ENCODE measurements around the gene CNIH3. TPM values are rescaled to one million over a fixed set of nuclear protein-coding genes. Genes with fewer than 3 reads are reported as not detected.
A peak's percentile ranks its signal among the peaks of the same experiment; 100 is the strongest.

Gene CNIH3
- total and polyA plus RNA-seq, 2 of the 4 experiments (the other 2 are of a cell fraction) = 2.0 to 2.9 TPM

DNA sequence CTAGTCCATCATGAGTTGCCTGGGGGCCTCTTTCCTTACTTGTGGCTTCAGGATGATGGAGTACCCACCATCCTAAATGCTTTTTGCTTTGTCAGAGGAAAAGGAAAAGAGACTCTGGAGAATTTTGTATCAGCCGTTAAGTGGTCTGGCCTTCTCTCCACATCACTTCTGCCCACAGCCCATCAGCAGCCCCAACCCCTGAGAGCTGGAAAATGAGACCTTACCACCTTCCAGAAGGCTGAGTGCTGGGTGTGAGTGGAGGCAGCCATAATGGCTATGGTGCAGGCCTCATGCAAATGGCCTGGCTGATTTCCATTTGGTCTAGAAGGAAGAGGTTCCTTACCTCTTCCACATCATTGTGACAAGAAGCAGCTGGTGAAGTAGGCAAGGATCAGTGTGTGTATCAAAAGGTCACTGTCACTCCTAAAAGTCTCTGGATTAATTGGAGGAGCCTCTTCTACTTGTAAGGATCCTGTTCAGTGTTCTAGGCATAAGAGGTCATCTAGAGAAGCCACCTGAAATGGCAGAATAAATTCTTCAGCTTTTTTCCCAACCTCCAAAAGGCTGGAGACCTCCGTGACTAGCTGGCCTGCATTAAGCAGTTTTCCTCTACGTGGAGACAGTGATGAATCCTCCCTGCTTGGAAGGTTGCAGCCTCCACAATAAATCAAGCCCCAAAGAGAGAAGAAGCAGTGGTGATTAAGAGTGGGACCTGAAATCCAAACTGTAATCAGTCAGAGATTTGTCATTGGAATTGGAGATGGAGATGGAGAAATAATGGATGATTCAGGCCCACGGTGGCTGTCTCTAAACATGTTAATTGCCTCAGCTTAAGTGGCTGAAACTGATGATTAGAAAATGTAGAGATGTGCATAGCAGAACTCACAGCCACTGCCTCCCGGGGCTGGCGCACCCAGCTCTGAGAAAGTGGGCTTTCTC lies 111.5 kb downstream of the CNIH3 start:
- no peak overlapping the region for H3K4me3 ChIP-seq (ENCODE audit: insufficient read depth, low read depth, low read length)
- no peak for TF ChIP-seq NFE2L2 (IDR thresholded peaks at IDR 0.05; ENCODE audit: low read depth, low read length)
- TF ChIP-seq BHLHE40 (IDR thresholded peaks at IDR 0.05; ENCODE audit: low read depth, low read length) = no peak
- TF ChIP-seq, protein P1, sequence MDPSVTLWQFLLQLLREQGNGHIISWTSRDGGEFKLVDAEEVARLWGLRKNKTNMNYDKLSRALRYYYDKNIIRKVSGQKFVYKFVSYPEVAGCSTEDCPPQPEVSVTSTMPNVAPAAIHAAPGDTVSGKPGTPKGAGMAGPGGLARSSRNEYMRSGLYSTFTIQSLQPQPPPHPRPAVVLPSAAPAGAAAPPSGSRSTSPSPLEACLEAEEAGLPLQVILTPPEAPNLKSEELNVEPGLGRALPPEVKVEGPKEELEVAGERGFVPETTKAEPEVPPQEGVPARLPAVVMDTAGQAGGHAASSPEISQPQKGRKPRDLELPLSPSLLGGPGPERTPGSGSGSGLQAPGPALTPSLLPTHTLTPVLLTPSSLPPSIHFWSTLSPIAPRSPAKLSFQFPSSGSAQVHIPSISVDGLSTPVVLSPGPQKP (IDR thresholded peaks at IDR 0.05; ENCODE audit: borderline replicate concordance, low read depth, low read length) = no peak
- TF ChIP-seq CEBPB (IDR thresholded peaks at IDR 0.05; ENCODE audit: low read depth, low read length) = no peak
- no peak for TF ChIP-seq FOS (IDR thresholded peaks at IDR 0.05; ENCODE audit: low read depth, low read length)
- TF ChIP-seq MXI1 (IDR thresholded peaks at IDR 0.05; ENCODE audit: borderline replicate concordance, low read depth, low read length) = no peak
- no peak for TF ChIP-seq CHD1 (IDR thresholded peaks at IDR 0.05; ENCODE audit: low read depth, low read length)
- no peak for TF ChIP-seq RFX5 (IDR thresholded peaks at IDR 0.05; ENCODE audit: low read depth, low read length)
- TF ChIP-seq MAFK (IDR thresholded peaks at IDR 0.05; ENCODE audit: low read depth, low read length) = no peak
- TF ChIP-seq SMC3 (IDR thresholded peaks at IDR 0.05; ENCODE audit: low read depth, low read length) = no peak
- TF ChIP-seq POLR2A (IDR thresholded peaks at IDR 0.05; ENCODE audit: low read depth, low read length) = no peak
- TF ChIP-seq RCOR1 (IDR thresholded peaks at IDR 0.05; ENCODE audit: insufficient replicate concordance, low read length) = no peak
- TF ChIP-seq, protein P2, sequence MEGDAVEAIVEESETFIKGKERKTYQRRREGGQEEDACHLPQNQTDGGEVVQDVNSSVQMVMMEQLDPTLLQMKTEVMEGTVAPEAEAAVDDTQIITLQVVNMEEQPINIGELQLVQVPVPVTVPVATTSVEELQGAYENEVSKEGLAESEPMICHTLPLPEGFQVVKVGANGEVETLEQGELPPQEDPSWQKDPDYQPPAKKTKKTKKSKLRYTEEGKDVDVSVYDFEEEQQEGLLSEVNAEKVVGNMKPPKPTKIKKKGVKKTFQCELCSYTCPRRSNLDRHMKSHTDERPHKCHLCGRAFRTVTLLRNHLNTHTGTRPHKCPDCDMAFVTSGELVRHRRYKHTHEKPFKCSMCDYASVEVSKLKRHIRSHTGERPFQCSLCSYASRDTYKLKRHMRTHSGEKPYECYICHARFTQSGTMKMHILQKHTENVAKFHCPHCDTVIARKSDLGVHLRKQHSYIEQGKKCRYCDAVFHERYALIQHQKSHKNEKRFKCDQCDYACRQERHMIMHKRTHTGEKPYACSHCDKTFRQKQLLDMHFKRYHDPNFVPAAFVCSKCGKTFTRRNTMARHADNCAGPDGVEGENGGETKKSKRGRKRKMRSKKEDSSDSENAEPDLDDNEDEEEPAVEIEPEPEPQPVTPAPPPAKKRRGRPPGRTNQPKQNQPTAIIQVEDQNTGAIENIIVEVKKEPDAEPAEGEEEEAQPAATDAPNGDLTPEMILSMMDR (conservative IDR thresholded peaks at IDR 0.05; ENCODE audit: low read depth, low read length) = no peak

More for the DNA sequence above, 111.5 kb downstream of the CNIH3 start:
- in situ Hi-C loops (cut with MboI; ENCODE audit: low sequenced_read_pairs) (no loop called here), dilution Hi-C loops (cut with HindIII; ENCODE audit: low sequenced_read_pairs, unreplicated experiment) (no loop called here), intact Hi-C loops (cut with micrococcal nuclease) (no loop called here)
- H3K79me1 ChIP-seq (ENCODE audit: low read depth in 1 of 2, low read length in 2 of 2) = peaks cover 0 to 14% of the 10 kb centered on the region in 2 experiments; a peak in 2 of 4 replicates
- H3K4ac ChIP-seq (ENCODE audit: low read depth, low read length) = peak overlapping the region; percentile 96
- peak overlapping the region; percentile 61; the same call in 1 of the 2 replicates for H3K56ac ChIP-seq (ENCODE audit: extremely low read depth, insufficient read depth, low read length)
- H3K14ac ChIP-seq (replicated peaks; ENCODE audit: low read depth, low read length) = peak overlapping the region; percentile 96
- CTCF ChIA-PET = interaction anchor here (1.0 to 1.5 kb wide), 3 partner anchors 36 to 215 kb away, joined by 3 to 4 read pairs (median 3); no protein-coding TSS in a partner anchor
- H2BK120ac ChIP-seq (ENCODE audit: low read depth, low read length) = peak overlapping the region; percentile 99
- H2BK20ac ChIP-seq (ENCODE audit: low read depth, low read length) = peak overlapping the region; percentile 98
- ATAC-seq (ENCODE audit: low read depth) = no peak
- DNase-seq = no peak
- H3K9ac ChIP-seq (ENCODE audit: low read depth, low read length) = no peak overlapping the region
- peak overlapping the region in 1 of 2 experiments; percentile 93; a peak in 2 of 4 replicates for H4K8ac ChIP-seq (ENCODE audit: low read depth in 2 of 2, low read length in 2 of 2)
- H3K9me1 ChIP-seq (ENCODE audit: insufficient read depth, low read length) = peaks cover 12% of the 10 kb centered on the region
- peak overlapping the region; percentile 92 for H4K91ac ChIP-seq (ENCODE audit: insufficient read depth, low read depth, low read length)
- H4K20me1 ChIP-seq (ENCODE audit: insufficient read depth, low read length) = no peaks in the 10 kb centered on the region
- 23% methylated on average over 1 of the region's 6 CpGs; no CpG with 5 or more reads in 1 of the 2 experiments for WGBS, 2 experiments (ENCODE audit: extremely low coverage in 2 of 2, insufficient read length in 1 of 2)
- POLR2A ChIA-PET (ENCODE audit: unreplicated experiment) = no interaction called here
- no peaks in the 10 kb centered on the region for H3K36me3 ChIP-seq (ENCODE audit: control insufficient read depth, insufficient read depth, low read length)
- peak overlapping the region; percentile 80 for H2AFZ ChIP-seq (replicated peaks; ENCODE audit: low read length, poor library complexity)
- H3K4me2 ChIP-seq (ENCODE audit: low read depth, low read length) = no peak overlapping the region
- BruUV-seq (replicated peaks) = no TSS peak
- H2BK15ac ChIP-seq (ENCODE audit: low read depth, low read length) = peak overlapping the region; percentile 79; the same call in 2 of the 3 replicates
- no peak overlapping the region; the same call in 1 of the 2 replicates for H3K27ac ChIP-seq (ENCODE audit: insufficient read depth, low read length)
- H2BK5ac ChIP-seq (ENCODE audit: low read depth, low read length, poor library complexity, severe bottlenecking) = peak overlapping the region; percentile 59
- H3K9me3 ChIP-seq (ENCODE audit: control insufficient read depth, insufficient read depth, low read length) = no peaks in the 10 kb centered on the region
- peak overlapping the region; percentile 38; the same call in 1 of the 2 replicates for H4K5ac ChIP-seq (ENCODE audit: low read depth, low read length)
- no peaks in the 10 kb centered on the region for H3K27me3 ChIP-seq (ENCODE audit: control insufficient read depth, insufficient read depth, low read length)
- H3K18ac ChIP-seq (ENCODE audit: low read depth, low read length) = peak overlapping the region; percentile 59
- peak overlapping the region; percentile 95; the same call in 1 of the 2 replicates for H3K23ac ChIP-seq (ENCODE audit: low read depth, low read length)
- peak overlapping the region; percentile 94 for H2AK9ac ChIP-seq (replicated peaks; ENCODE audit: low read depth, low read length, poor library complexity)
- peak overlapping the region; percentile 74; the same call in 1 of the 2 replicates for H2AK5ac ChIP-seq (ENCODE audit: low read depth, low read length)
- peaks cover 13% of the 10 kb centered on the region for H3K4me1 ChIP-seq (ENCODE audit: control insufficient read depth, insufficient read depth, low read length)

Data from IMR-90 (cell line).